HEK293T (cell line): ENCODE results near the gene NINL.
"Not testable (repeated sequence)": the region's sequence is repeated elsewhere in the genome, so short reads cannot be mapped to it uniquely, and the experiment has no call there.

Source experiments
- CTCF ChIA-PET: fragments of 350-600 bp; formaldehyde crosslinking; extraction: SDS; loops from one replicate; lab custom pipeline; 2021; ENCODE audit warnings: antibody characterized with exemption, inconsistent platforms; lab: Yijun Ruan, JAX
- POLR2A ChIA-PET: fragments of 350-600 bp; formaldehyde crosslinking; extraction: SDS; loops from one replicate; lab custom pipeline; 2020; ENCODE audit warnings: antibody characterized with exemption, inconsistent platforms; lab: Yijun Ruan, JAX
- DNase-seq: peaks from one replicate; pipeline ENCODE4 v3.0.0; 2012; ENCODE audit warnings: mixed read lengths; ENCODE audit errors: extremely low spot score
- ARNT ChIP-seq: fragments of 450-650 bp; IDR thresholded peaks from 2 replicates; pipeline ENCODE4 v1.6.1; 2017; ENCODE audit warnings: mild to moderate bottlenecking
- BHLHE40 ChIP-seq: fragments of 450-650 bp; IDR thresholded peaks from 2 replicates; pipeline ENCODE4 v1.6.1; 2016; ENCODE audit warnings: mild to moderate bottlenecking, moderate library complexity, borderline replicate concordance
- CTBP1 ChIP-seq: fragments of 450-650 bp; IDR thresholded peaks from 2 replicates; pipeline ENCODE4 v1.6.1; 2016; ENCODE audit warnings: borderline replicate concordance
- ELF4 ChIP-seq: fragments of 450-650 bp; IDR thresholded peaks from 2 replicates; pipeline ENCODE4 v1.6.1; 2017; ENCODE audit warnings: antibody characterized with exemption
- FOXA1 ChIP-seq: fragments of 450-650 bp; IDR thresholded peaks from 2 replicates; pipeline ENCODE4 v1.6.1; 2016; ENCODE audit warnings: mild to moderate bottlenecking
- FOXK2 ChIP-seq: fragments of 450-650 bp; IDR thresholded peaks from 2 replicates; pipeline ENCODE4 v1.6.1; 2016; ENCODE audit warnings: mild to moderate bottlenecking
- FOXM1 ChIP-seq: fragments of 450-650 bp; IDR thresholded peaks from 2 replicates; pipeline ENCODE4 v1.6.1; 2017; ENCODE audit warnings: mild to moderate bottlenecking, borderline replicate concordance
- HDGF ChIP-seq: fragments of 450-650 bp; IDR thresholded peaks from 2 replicates; pipeline ENCODE4 v1.6.1; 2017; ENCODE audit warnings: antibody characterized with exemption, borderline replicate concordance
- L3MBTL2 ChIP-seq: fragments of 450-650 bp; conservative IDR thresholded peaks from 2 replicates; pipeline ENCODE4 v1.6.1; 2016; ENCODE audit warnings: mild to moderate bottlenecking
- LEF1 ChIP-seq: fragments of 450-650 bp; IDR thresholded peaks from 2 replicates; pipeline ENCODE4 v1.6.1; 2017; ENCODE audit warnings: mild to moderate bottlenecking, borderline replicate concordance
- NFRKB ChIP-seq: fragments of 450-650 bp; IDR thresholded peaks from 2 replicates; pipeline ENCODE4 v1.6.1; 2016; ENCODE audit warnings: mild to moderate bottlenecking, moderate library complexity
- PKNOX1 ChIP-seq: fragments of 450-650 bp; IDR thresholded peaks from 2 replicates; pipeline ENCODE4 v1.6.1; 2016
- SP1 ChIP-seq: fragments of 450-650 bp; IDR thresholded peaks from 2 replicates; pipeline ENCODE4 v1.6.1; 2017
- SUZ12 ChIP-seq: fragments of 450-650 bp; IDR thresholded peaks from 2 replicates; pipeline ENCODE4 v1.6.1; 2016; ENCODE audit warnings: mild to moderate bottlenecking
- TARDBP ChIP-seq: fragments of 450-650 bp; IDR thresholded peaks from 2 replicates; pipeline ENCODE4 v1.6.1; 2016
- ZNF384 ChIP-seq: fragments of 450-650 bp; IDR thresholded peaks from 2 replicates; pipeline ENCODE4 v1.6.1; 2016

The NINL gene

GRCh38 chr20:25570148-25570530, 15.2 kb downstream of the NINL start:
- no peak for TF ChIP-seq SUZ12
- no peak for TF ChIP-seq FOXK2
- no peak for TF ChIP-seq FOXM1
- POLR2A ChIA-PET, result no interaction called here
- CTCF ChIA-PET, result no interaction called here
- DNase-seq, result no peak

DNA sequence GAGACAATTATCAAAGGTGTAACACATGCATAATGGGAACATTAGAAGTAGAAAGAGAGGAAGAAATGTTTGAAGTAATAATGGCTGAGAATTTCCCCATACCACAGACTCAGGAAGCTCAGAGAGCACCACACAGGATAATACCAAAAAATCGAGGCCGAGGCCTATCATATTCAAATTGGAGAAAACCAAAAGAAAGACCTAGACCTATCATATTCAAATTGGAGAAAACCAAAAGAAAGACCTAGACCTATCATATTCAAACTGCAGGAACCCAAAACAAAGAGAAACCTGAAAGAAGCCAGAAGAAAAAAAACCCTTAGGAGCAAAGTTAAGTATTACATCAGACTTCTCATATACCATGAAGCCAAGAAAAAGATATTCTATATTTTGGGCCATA, 18.0 kb downstream of the NINL start:
- POLR2A ChIA-PET, result no interaction called here
- CTCF ChIA-PET, result no interaction called here
- no peak for DNase-seq
- TF ChIP-seq SP1 (no peak), FOXA1 (no peak), LEF1 (no peak), ZNF384 (no peak)

- TF ChIP-seq PKNOX1 (no peak), BHLHE40 (no peak), ARNT (no peak), FOXK2 (no peak), LEF1 (no peak), ZNF384 (no peak), L3MBTL2 (no peak), CTBP1 (no peak), SUZ12 (no peak), FOXM1 (no peak), HDGF (no peak), SP1 (no peak), ELF4 (no peak), NFRKB (no peak), FOXA1 (no peak), TARDBP (no peak)
- no peak for DNase-seq
- ChIA-PET CTCF (interaction anchor here (0.8 kb wide), 1 partner anchor 283 kb away, joined by 4 read pairs; no protein-coding TSS in a partner anchor), POLR2A (no interaction called here)
Observed at GRCh38 chr20:25566821-25567220, 18.5 kb downstream of the NINL start.

GRCh38 chr20:25565578-25566157, 19.7 kb downstream of the NINL start:
- DNase-seq, result no peak
- TF ChIP-seq LEF1, result no peak
- no peak for TF ChIP-seq L3MBTL2
- TF ChIP-seq BHLHE40, result no peak
- no peak for TF ChIP-seq CTBP1
- TF ChIP-seq FOXA1, result no peak
- TF ChIP-seq SP1, result no peak
- TF ChIP-seq SUZ12, result no peak
- no peak for TF ChIP-seq NFRKB
- no peak for TF ChIP-seq PKNOX1
- TF ChIP-seq ZNF384, result no peak
- TF ChIP-seq ARNT, result no peak
- TF ChIP-seq TARDBP, result no peak
- TF ChIP-seq ELF4, result no peak
- no peak for TF ChIP-seq FOXM1
- TF ChIP-seq HDGF, result no peak
- no peak for TF ChIP-seq FOXK2
- ChIA-PET POLR2A (no interaction called here), CTCF (no interaction called here)

- CTCF ChIA-PET, result no interaction called here
- no peak for TF ChIP-seq BHLHE40
- no peak for TF ChIP-seq FOXM1
- TF ChIP-seq L3MBTL2, result no peak
- TF ChIP-seq PKNOX1, result no peak
- no peak for TF ChIP-seq ARNT
- no peak for TF ChIP-seq HDGF
- TF ChIP-seq ZNF384, result no peak
- TF ChIP-seq CTBP1, result no peak
- no peak for TF ChIP-seq FOXK2
- TF ChIP-seq SUZ12, result no peak
- POLR2A ChIA-PET, result no interaction called here
- DNase-seq, result no peak
Observed at GRCh38 chr20:25563876-25564275, 21.5 kb downstream of the NINL start.

DNA sequence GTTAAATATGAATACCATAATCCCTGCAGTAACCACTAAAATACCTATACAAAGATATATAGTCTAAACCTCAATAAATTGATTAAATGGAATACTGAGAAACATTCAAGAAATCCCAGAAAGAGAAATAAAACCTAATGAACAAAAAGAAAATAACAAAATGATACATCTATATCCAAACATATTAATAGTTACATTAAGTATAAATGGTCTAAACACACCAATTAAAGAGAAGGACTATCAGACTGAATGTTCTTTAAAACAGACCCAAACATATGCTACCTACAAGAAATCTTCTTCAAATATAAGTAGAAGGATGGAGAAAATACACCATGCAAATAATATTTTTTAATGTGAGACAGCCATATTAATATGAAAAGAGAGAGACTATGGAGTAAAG, 22.0 kb downstream of the NINL start:
- DNase-seq, result no peak
- ChIA-PET CTCF (no interaction called here), POLR2A (no interaction called here)
- TF ChIP-seq LEF1, result no peak
- TF ChIP-seq TARDBP, result no peak
- TF ChIP-seq SUZ12, result no peak

DNA sequence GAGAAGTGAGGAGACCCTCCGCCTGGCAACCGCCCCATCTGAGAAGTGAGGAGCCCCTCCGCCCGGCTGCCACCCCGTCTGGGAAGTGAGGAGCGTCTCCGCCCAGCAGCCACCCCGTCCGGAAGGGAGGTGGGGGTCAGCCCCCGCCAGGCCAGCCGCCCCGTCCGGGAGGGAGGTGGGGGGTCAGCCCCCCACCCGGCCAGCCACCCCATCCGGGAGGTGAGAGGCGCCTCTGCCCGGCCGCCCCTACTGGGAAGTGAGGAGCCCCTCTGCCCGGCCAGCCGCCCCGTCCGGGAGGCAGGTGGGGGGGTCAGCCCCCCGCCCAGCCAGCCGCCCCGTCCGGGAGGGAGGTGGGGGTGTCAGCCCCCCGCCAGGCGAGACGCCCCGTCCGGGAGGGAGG, 23.6 kb downstream of the NINL start:
- CTCF ChIA-PET, POLR2A ChIA-PET, DNase-seq: not testable (repeated sequence)

DNA sequence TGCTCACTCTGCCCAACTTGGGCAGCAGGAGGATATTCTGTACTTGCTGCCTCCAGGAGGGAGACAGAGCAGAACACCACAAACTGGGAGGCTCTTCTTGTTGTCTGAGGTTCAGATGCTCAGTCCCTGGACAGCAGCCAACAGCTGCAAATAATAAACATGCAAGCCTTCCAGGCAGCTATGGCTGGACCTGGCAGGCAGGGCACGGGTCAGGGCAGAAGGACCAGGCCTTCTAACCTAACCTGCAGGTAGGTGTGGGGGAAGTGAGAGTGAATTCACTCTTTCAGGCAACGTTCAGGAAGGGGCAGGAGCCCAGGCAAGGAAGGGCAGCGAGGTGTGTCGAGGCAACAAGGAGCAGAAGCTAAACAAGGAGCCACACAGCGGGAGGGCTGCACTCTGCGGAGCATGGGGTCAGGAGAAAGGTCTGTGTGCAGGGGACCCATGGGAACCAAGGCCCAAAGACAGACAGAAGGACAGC, 31.5 kb downstream of the NINL start:
- POLR2A ChIA-PET, result no interaction called here
- CTCF ChIA-PET, result no interaction called here
- TF ChIP-seq ELF4, result no peak
- no peak for TF ChIP-seq SP1
- no peak for TF ChIP-seq PKNOX1
- no peak for TF ChIP-seq L3MBTL2
- no peak for TF ChIP-seq LEF1
- no peak for TF ChIP-seq CTBP1
- TF ChIP-seq ZNF384, result no peak
- TF ChIP-seq ARNT, result no peak
- TF ChIP-seq FOXA1, result no peak
- no peak for TF ChIP-seq TARDBP
- no peak for DNase-seq
